Femur (tissue), 1 donor: ENCODE data around the gene LUZP1.
"Not testable (repeated sequence)": the region's sequence is repeated elsewhere in the genome, so short reads cannot be mapped to it uniquely, and the experiment has no call there.

ENCODE experiments used
- DNase-seq: peaks from one replicate; pipeline ENCODE4 v3.0.0-alpha.2; 2017

The LUZP1 gene

GRCh38 chr1:23168445-23169194, at the start of gene LUZP1:
LUZP1 (minus strand) TSS chr1:23168856.
- peak; percentile 94 for DNase-seq

DNA sequence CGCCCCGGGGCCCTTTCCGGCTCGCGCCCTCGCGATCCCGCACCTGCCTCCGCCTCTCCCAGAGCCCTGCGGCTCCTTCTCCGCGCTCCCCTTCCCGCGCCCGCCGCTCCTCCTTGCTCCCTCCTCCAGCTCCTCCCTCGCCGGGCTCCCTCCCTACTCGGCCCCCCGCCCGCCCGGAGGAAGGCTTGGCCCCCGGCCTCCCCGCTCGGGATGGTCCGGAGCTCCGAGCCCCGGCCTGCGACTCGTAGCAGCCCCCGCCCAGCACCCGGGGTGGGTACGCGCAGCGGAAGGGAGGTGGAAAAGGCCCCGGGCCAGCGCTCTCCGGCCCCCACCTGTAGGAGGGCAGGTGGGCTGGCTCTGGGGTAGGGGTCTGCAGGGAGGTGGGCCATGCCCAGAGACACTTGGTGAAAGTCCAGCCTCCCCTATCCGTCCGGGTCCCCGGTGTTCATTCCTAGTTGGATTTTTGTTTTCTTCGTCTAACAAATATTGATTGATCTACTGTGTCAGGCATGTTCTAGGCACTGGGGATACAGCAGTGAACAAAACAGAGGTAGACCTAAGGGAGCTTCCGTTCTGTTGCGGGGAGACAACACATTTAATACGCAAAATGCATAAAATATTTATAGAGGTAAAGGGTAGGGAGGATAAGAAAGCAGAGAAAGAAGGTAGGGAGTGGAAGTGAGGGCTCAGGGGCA, 48.9 kb upstream of the LUZP1 start, which contains the start of gene HTR1D:
TSS of gene HTR1D (minus strand) at position 82 of the 695 bp plus-strand sequence. CDS start 23,283 bp downstream, outside the sequence.
- peak; percentile 41 for DNase-seq

- no peak for DNase-seq
Observed at GRCh38 chr1:23216771-23217420, 48.2 kb upstream of the LUZP1 start.

- DNase-seq = no peak
Observed at GRCh38 chr1:23215751-23216449, 47.2 kb upstream of the LUZP1 start.

- DNase-seq = no peak
Observed at GRCh38 chr1:23215291-23215690, 46.6 kb upstream of the LUZP1 start.

DNA sequence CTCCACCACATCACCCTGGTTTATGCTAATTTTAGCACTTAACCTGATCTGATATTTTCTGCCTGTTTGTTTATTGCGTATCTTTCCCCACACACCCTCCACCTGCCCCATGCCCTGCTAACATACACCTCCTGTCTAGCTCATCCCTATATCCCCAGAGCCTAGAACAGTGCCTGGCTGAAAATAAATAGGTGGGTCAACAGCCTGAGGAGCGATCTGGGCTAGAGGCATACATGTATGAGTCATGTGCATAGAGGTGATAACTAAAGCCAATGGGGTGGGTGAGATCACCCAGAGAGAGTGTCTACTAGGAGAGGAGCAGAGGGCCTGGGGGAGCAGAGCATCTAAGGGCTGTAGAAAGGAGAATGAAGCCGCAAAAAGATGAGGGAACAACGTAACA, 46.0 kb upstream of the LUZP1 start:
- no peak for DNase-seq

- DNase-seq = no peak
Observed at GRCh38 chr1:23211955-23212354, 43.3 kb upstream of the LUZP1 start.

- no peak for DNase-seq
Observed at GRCh38 chr1:23210963-23211362, 42.3 kb upstream of the LUZP1 start.

GRCh38 chr1:23210351-23210785, 41.7 kb upstream of the LUZP1 start:
- DNase-seq = no peak

DNA sequence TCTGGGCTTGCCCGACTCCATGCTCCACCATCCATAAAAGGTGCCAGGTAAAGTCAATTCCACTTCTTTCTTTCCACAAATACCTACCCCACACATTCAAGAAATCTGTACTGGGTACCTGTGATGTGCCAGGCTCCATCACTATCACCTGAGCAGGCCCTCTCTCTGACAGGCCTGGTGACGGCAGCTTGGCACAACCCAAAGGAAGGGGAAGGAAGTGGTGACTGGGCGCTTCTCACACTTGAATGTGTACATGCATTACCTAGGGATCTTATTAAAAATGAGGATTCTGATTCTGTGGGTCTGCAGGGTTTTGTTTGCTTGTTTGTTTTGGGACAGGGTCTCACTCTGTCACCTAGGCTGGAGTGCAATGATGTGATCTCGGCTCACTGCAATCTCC, 41.1 kb upstream of the LUZP1 start:
- no peak for DNase-seq

GRCh38 chr1:23208527-23208926, 39.9 kb upstream of the LUZP1 start:
- no peak for DNase-seq

DNA sequence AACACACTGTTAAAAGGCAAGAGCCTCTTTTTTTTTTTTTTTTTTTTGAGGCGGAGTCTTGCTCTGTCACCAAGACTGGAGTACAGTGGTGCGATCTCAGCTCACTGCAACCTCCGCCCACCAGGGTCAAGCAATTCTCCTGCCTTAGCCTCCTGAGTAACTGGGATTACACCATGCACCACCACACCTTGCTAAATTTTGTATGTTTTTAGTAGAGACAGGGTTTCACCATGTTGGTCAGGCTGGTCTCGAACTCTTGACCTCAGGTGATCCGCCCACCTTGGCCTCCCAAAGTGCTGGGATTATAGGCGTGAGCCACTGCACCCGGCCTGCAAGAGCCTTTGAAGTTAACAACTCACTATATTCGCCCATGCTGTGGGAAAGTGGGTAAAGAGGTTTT, 39.1 kb upstream of the LUZP1 start:
- DNase-seq = not testable (repeated sequence)

- DNase-seq = no peak
Observed at GRCh38 chr1:23202263-23202749, 33.6 kb upstream of the LUZP1 start.

DNA sequence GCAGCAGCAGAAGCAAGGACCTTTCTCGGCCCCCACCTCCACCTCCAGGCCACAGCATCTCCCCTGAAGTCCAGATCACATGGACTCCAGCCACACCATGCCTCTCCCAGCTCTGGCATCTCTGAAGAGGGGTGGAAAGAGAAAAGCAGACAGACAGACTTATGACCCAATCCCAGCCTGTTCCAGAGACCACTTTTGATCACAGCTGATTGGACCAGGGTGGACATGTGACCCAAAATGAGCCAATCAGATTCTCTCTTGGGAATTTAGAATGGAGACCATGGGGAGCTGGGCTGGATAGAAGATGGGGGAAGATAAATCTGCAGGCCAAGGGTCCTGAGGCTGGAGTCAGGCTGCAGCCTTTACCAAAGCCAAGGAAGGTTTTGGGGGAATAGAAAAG, 32.2 kb upstream of the LUZP1 start:
- no peak for DNase-seq

DNA sequence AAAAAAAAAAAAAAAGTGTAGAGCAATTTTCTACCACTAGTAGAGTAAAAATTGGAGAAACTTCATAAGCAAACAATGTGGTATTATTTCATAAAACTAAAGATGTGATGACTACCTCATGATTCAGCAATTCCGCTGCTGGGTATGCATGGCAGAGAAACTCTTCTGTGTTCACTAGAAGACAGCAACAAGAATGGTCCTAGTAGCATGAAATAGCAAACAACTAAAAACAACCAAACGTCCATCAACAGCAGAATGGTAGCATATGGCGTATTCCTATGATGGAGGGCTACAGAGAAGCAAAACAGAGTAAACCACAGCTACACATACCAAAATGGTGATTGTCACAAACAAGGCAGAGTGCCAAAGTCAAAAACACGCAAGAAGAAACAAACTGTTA, 29.7 kb upstream of the LUZP1 start:
- DNase-seq = no peak

DNA sequence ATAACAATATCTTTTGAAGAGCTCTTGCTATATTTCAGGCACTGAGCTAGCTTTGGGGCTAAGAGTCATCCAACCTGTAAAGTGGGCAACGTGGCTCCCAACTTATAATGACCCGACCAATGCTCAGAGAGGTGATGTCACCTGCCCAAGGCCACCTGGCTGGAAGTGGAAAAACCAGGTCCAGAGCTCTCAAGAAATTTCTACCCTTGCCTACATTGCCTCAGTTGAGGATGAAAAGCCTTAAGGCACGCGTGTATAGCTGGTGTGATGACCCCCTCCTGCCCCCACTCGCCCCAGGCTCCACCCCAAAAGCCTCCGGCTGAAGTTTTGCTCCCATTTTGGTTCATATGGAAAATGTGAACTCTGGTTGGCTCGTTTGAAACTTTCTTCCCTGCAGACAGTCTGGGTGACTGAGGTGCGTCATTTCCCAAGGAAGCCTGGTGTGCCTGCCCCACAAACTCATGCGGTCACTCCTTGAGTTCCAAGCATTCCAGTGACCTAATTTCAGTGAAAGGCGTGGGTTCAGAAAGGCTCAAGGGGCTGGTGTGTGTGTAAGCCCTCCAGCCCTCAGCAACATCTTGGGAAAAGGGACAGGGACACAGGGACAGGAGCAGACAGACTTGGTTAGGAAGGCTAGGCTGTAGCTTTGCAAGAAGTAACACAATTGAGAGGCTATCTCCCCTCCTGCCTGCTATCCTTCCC, 28.1 kb upstream of the LUZP1 start:
- DNase-seq = no peak

GRCh38 chr1:23194119-23194984, 25.7 kb upstream of the LUZP1 start:
- DNase-seq = no peak

- no peak for DNase-seq
Observed at GRCh38 chr1:23193391-23194118, 24.9 kb upstream of the LUZP1 start.

DNA sequence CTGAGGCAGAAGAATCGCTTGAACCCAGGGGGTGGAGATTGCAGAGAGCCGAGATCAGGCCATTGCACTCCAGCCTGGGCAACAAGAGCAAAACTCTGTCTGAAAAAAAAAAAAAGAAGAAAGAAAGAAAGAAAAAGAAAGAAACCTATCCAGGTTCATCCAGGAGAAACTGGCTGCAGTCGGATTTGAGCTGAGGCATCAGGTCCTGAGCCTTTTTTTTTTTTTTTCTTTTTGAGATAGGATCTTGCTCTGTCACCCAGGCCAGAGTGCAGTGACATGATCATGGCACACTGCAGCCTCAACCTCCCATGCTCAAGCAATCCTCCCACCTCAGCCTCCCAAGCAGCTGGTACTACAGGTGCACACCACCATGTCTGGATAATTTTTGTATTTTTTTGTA, 22.5 kb upstream of the LUZP1 start:
- DNase-seq = no peak

- DNase-seq = not testable (repeated sequence)
Observed at GRCh38 chr1:23188936-23189452, 20.3 kb upstream of the LUZP1 start.
